ENCODE results near the gene SPHK2.
"Not testable (repeated sequence)": the region's sequence is repeated elsewhere in the genome, so short reads cannot be mapped to it uniquely, and the experiment has no call there.

DNA sequence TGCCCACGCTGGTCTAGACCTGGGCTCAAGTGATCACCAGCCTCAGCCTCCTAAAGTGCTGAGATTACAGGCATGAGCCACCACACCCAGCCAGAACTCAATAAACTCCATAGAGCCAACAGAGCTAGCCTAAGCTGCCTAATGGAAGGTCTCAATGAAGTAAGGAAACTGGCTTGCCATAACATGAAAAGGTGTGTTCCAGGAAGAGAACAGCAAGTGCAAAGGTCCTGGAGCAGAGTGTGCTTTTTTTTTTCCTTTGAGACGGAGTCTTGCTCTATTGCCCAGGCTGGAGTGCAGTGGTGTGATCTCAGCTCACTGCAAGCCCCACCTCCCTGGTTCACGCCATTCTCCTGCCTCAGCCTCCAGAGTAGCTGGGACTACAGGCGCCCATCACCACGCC is 38.5 kb downstream of the SPHK2 start:
- TF ChIP-seq POLR2A (IDR thresholded peaks at IDR 0.05; ENCODE audit: low read length); GATA1 (IDR thresholded peaks at IDR 0.05; ENCODE audit: low read depth, low read length): not testable (repeated sequence)
